NB4 (cell line): ENCODE results near the gene WNT7B.

Experiments
- CTCF ChIP-seq: IDR thresholded peaks from one replicate; pipeline ENCODE4 v1.5.1; 2012; ENCODE audit warnings: low read depth, low read length
- MYC ChIP-seq: IDR thresholded peaks from 2 replicates; pipeline ENCODE4 v1.6.1; 2011; ENCODE audit warnings: low read depth, low read length
- POLR2A ChIP-seq: IDR thresholded peaks from 2 replicates; pipeline ENCODE4 v1.6.1; 2011; ENCODE audit warnings: mild to moderate bottlenecking; ENCODE audit not compliant: insufficient read length; ENCODE audit errors: extremely low read depth
- TF ChIP-seq, protein P1 (sequence below): IDR thresholded peaks from 2 replicates; pipeline ENCODE4 v1.6.1; 2011; ENCODE audit warnings: low read depth, low read length

DNA sequence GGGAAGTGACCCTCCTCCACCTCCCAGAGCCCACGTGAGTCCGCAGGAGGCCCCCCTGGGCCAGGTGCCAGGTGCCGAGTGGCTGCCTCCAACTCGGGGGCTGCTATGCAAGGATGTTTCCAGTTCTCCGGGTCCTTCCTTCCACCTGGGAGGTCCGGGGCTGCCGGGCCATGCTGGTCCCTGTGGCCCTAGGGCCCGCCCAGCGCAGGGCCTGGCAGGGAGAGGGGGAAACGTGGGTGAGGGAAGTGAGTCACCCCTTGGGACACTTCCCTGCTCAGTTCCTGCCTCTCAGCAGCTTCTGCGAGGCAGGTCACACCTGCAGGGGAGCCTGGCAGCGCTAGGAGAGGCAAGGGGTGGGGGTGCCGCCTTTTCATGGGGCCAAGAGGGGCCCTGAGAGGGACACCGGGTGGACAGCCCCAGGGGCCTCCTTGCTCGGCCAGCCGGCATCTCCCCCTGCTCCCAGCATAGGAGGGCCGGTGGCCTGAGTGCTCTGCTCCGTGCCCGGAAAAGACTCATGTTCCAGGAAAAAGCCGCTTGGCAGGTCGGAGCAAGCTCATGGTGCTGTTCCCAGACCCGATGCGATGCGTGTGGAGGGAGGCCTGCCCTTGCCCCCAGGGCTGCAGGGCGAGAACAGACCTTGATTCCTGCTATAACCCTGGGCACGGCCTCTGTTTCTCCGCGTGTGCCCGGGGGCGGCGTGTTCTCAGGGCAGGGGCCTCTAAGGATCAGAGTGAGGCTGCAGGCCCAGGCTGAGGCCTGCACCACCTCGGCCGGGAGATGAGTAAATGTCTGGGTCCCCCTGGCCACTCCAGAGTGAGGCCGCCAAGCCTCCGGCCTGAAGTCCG, 30.3 kb upstream of the WNT7B start:
- TF ChIP-seq CTCF: no peak
- no peak for TF ChIP-seq POLR2A
- TF ChIP-seq, protein P1, sequence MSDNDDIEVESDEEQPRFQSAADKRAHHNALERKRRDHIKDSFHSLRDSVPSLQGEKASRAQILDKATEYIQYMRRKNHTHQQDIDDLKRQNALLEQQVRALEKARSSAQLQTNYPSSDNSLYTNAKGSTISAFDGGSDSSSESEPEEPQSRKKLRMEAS: no peak
- no peak for TF ChIP-seq MYC
